Ovary (tissue), 3 donors: Measurements from ENCODE around the gene ACO2.

Source experiments
- EP300 ChIP-seq: sonication (generic); formaldehyde crosslinking; IDR thresholded peaks from one replicate; pipeline ENCODE4 v1.6.1; 2017; ENCODE audit warnings: antibody characterized with exemption
- POLR2A ChIP-seq: fragments of 450-650 bp; IDR thresholded peaks from one replicate; pipeline ENCODE4 v1.6.1; 2017; ENCODE audit warnings: antibody characterized with exemption, mild to moderate bottlenecking, moderate library complexity
- TF ChIP-seq, protein P1 (sequence below), 3 donors: fragments of 450-650 bp in 2 of 3; fragments of 200-600 bp in 1 of 3; IDR thresholded peaks; one replicate each; pipeline versions ENCODE4 v1.5.1 to v1.8.0; 2016 to 2022; ENCODE audit warnings: antibody characterized with exemption in 3 of 3, mild to moderate bottlenecking in 1 of 3
- donor health status: DM: no; HTN: no; CAD: no.

DNA sequence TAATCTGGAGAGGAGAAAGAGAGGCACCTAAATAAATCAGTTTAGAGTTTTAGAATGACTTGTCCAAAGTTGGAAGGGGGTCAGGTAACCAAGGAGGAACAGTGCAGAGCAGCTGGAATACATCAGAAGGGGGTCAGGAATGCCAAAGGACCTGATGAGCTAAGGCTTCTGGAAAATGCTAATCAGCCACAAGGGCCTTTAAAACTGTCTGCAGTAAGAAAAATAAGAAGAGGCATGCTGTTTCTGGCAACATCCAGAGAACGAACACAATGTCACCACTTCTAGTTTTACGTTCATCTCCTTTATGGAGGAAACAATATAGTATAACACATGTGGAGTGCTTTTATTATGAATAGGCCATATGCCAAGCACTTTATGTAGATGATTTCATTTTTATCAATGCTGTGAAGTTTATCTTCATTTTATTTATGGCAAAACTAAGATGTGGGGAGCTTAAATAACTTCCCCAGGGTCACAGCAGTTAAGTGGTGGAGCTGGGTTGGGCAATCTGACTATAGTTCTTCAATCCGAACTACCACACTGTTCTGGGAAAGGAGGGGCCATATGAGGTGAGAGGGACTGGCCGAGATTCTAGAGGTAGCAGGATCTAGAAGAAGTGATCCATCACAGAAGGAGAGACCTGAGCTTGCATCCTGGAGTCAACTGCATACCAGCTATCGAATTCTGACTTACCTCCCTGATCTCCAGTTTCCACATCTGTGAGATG is 22.6 kb downstream of the ACO2 start:
- TF ChIP-seq POLR2A, result no peak
- TF ChIP-seq, protein P1, sequence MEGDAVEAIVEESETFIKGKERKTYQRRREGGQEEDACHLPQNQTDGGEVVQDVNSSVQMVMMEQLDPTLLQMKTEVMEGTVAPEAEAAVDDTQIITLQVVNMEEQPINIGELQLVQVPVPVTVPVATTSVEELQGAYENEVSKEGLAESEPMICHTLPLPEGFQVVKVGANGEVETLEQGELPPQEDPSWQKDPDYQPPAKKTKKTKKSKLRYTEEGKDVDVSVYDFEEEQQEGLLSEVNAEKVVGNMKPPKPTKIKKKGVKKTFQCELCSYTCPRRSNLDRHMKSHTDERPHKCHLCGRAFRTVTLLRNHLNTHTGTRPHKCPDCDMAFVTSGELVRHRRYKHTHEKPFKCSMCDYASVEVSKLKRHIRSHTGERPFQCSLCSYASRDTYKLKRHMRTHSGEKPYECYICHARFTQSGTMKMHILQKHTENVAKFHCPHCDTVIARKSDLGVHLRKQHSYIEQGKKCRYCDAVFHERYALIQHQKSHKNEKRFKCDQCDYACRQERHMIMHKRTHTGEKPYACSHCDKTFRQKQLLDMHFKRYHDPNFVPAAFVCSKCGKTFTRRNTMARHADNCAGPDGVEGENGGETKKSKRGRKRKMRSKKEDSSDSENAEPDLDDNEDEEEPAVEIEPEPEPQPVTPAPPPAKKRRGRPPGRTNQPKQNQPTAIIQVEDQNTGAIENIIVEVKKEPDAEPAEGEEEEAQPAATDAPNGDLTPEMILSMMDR (IDR thresholded peaks at IDR 0.05), result no peak
- no peak for TF ChIP-seq EP300
